ENCODE results near the gene TXNL4B.

The TXNL4B gene

GRCh38 chr16:72073560-72074230 lies 19.7 kb downstream of the TXNL4B start:
- CTCF ChIA-PET: no interaction called here
- POLR2A ChIA-PET: no interaction called here
- no peak for DNase-seq (ENCODE audit: low read depth, low spot score)
- no peak overlapping the region for H3K4me3 ChIP-seq (ENCODE audit: low read depth, low read length)
- no peak for TF ChIP-seq CTCF (IDR thresholded peaks at IDR 0.05; ENCODE audit: insufficient read depth, low read length, missing control alignments)

GRCh38 chr16:72072514-72073342 lies 20.7 kb downstream of the TXNL4B start:
- POLR2A ChIA-PET: no interaction called here

GRCh38 chr16:72068930-72069329 lies 24.5 kb downstream of the TXNL4B start:
- ChIA-PET CTCF (interaction anchor here (1.2 to 3.0 kb wide), 4 partner anchors 9 to 31 kb away, joined by 4 to 16 read pairs (median 5); no protein-coding TSS in a partner anchor), POLR2A (no interaction called here)
- TF ChIP-seq CTCF (IDR thresholded peaks at IDR 0.05; ENCODE audit: insufficient read depth, low read length, missing control alignments): no peak
- no peak overlapping the region for H3K4me3 ChIP-seq (ENCODE audit: low read depth, low read length)
- no peak for DNase-seq (ENCODE audit: low read depth, low spot score)

More at GRCh38 chr16:72072514-72073342, 20.7 kb downstream of the TXNL4B start:
- H3K4me3 ChIP-seq (ENCODE audit: low read depth, low read length): no peak overlapping the region
- CTCF ChIA-PET: no interaction called here
- no peak for TF ChIP-seq CTCF (IDR thresholded peaks at IDR 0.05; ENCODE audit: insufficient read depth, low read length, missing control alignments)
- no peak for DNase-seq (ENCODE audit: low read depth, low spot score)

GRCh38 chr16:72066747-72067146 lies 26.7 kb downstream of the TXNL4B start:
- DNase-seq (ENCODE audit: low read depth, low spot score): no peak
- CTCF ChIA-PET: interaction anchor here (0.7 to 3.0 kb wide), 17 partner anchors 9 to 45 kb away, joined by 3 to 16 read pairs (median 5); partner anchors contain the start of genes DHX38, HP and TXNL4B
- H3K4me3 ChIP-seq (ENCODE audit: low read depth, low read length): no peak overlapping the region
- TF ChIP-seq CTCF (IDR thresholded peaks at IDR 0.05; ENCODE audit: insufficient read depth, low read length, missing control alignments): peak; percentile 44
- POLR2A ChIA-PET: no interaction called here

GRCh38 chr16:72064361-72064894 lies 29.0 kb downstream of the TXNL4B start:
- no peak overlapping the region for H3K4me3 ChIP-seq (ENCODE audit: low read depth, low read length)
- ChIA-PET POLR2A (no interaction called here), CTCF (interaction anchor here (0.7 to 1.2 kb wide), 2 partner anchors 10 to 36 kb away, joined by 3 to 5 read pairs; partner anchors contain the start of gene HP)
- DNase-seq (ENCODE audit: low read depth, low spot score): no peak
- no peak for TF ChIP-seq CTCF (IDR thresholded peaks at IDR 0.05; ENCODE audit: insufficient read depth, low read length, missing control alignments)

GRCh38 chr16:72061564-72061963 lies 31.9 kb downstream of the TXNL4B start:
- H3K4me3 ChIP-seq (ENCODE audit: low read depth, low read length): no peak overlapping the region
- ChIA-PET POLR2A (no interaction called here), CTCF (interaction anchor here (1.1 kb wide), 1 partner anchor 38 kb away, joined by 3 read pairs; no protein-coding TSS in a partner anchor)
- no peak for TF ChIP-seq CTCF (IDR thresholded peaks at IDR 0.05; ENCODE audit: insufficient read depth, low read length, missing control alignments)
- no peak for DNase-seq (ENCODE audit: low read depth, low spot score)

Measured in AG04449 (cell line).